GM21423 (cell line): ENCODE measurements around the gene PACS1.
"Not testable (repeated sequence)": the region's sequence is repeated elsewhere in the genome, so short reads cannot be mapped to it uniquely, and the experiment has no call there.

Experiments
- ATAC-seq: cut with Tn5 transposase; IDR thresholded peaks from one replicate; pipeline ENCODE4 v1.9.1; 2021; ENCODE audit warnings: mild to moderate bottlenecking, moderate library complexity; ENCODE audit not compliant: unreplicated experiment

Gene PACS1

GRCh38 chr11:66242095-66242765, 172.2 kb downstream of the PACS1 start:
- ATAC-seq, result no peak

GRCh38 chr11:66243782-66244535, 173.9 kb downstream of the PACS1 start:
- no peak for ATAC-seq

GRCh38 chr11:66247295-66247694, 177.2 kb downstream of the PACS1 start:
- ATAC-seq, result no peak

GRCh38 chr11:66247801-66248200, 177.7 kb downstream of the PACS1 start:
- no peak for ATAC-seq

- no peak for ATAC-seq
Observed at GRCh38 chr11:66248903-66249302, 178.8 kb downstream of the PACS1 start.

- no peak for ATAC-seq
Observed at GRCh38 chr11:66251809-66252208, 181.7 kb downstream of the PACS1 start.

- not testable (repeated sequence) for ATAC-seq
Observed at GRCh38 chr11:66253081-66253480, 183.0 kb downstream of the PACS1 start.

- no peak for ATAC-seq
Observed at GRCh38 chr11:66258473-66258893, 188.4 kb downstream of the PACS1 start.

- no peak for ATAC-seq
Observed at GRCh38 chr11:66259225-66259624, 189.2 kb downstream of the PACS1 start.

GRCh38 chr11:66259956-66260355, 189.9 kb downstream of the PACS1 start:
- no peak for ATAC-seq

GRCh38 chr11:66261578-66261977, 191.5 kb downstream of the PACS1 start:
- ATAC-seq, result no peak

GRCh38 chr11:66262191-66262590, 192.1 kb downstream of the PACS1 start:
- no peak for ATAC-seq

GRCh38 chr11:66262696-66263095, 192.6 kb downstream of the PACS1 start:
- ATAC-seq, result no peak

GRCh38 chr11:66263231-66263630, 193.2 kb downstream of the PACS1 start:
- no peak for ATAC-seq

GRCh38 chr11:66263785-66264184, 193.7 kb downstream of the PACS1 start:
- no peak for ATAC-seq

GRCh38 chr11:66264383-66264782, 194.3 kb downstream of the PACS1 start:
- ATAC-seq, result no peak

- no peak for ATAC-seq
Observed at GRCh38 chr11:66264914-66265313, 194.8 kb downstream of the PACS1 start.

GRCh38 chr11:66265531-66266377, 195.7 kb downstream of the PACS1 start:
- ATAC-seq, result no peak

GRCh38 chr11:66266378-66267038, 196.4 kb downstream of the PACS1 start:
- ATAC-seq, result no peak

- ATAC-seq, result no peak
Observed at GRCh38 chr11:66267039-66267378, 196.9 kb downstream of the PACS1 start.
